GM12875 (cell line): ENCODE measurements around the gene MBD4.

ENCODE experiments used
- H3K4me3 ChIP-seq: one replicate; pipeline ENCODE4 v1.5.1; 2011; ENCODE audit warnings: low read depth, low read length, control low read depth
- TF ChIP-seq, protein P1 (sequence below): IDR thresholded peaks from 2 replicates; pipeline ENCODE4 v1.5.1; 2011; ENCODE audit warnings: low read depth, mild to moderate bottlenecking, control low read depth, inconsistent platforms, low read length, moderate library complexity, borderline replicate concordance; ENCODE audit not compliant: insufficient read depth

Gene MBD4

DNA sequence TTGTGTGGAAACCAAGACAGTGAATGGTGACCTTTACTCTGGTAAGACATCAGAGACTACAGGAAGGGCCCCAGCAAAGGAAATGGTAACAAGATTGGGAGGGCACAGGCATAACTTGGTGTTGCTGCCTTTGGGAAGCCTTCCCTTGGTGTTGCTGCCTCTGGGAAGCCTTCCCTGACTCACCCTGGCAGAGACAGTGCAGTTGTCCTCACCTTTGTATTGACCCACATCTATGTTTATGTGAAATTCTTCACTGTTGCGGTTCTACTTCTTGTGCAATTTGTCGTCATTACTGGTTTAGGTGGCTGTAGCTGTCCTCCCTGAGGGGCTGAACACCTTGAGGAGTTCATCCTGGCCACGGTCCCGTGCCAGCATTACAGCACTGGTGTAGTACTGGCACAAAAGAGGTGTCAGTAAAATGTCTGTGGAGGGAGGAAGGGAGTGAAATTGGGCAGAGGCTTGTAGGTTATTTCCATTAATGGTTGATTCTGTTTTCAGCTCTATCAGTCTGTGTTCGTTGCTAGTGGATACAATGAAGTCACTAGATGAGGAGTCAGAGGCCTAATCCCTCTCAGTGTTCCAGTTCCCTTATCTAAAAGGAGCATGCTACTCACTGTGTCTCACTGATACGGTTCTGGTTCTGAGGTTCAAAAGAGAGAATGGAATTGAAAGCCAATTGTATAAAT, 21.9 kb upstream of the MBD4 start:
- no peak overlapping the region for H3K4me3 ChIP-seq
- TF ChIP-seq, protein P1, sequence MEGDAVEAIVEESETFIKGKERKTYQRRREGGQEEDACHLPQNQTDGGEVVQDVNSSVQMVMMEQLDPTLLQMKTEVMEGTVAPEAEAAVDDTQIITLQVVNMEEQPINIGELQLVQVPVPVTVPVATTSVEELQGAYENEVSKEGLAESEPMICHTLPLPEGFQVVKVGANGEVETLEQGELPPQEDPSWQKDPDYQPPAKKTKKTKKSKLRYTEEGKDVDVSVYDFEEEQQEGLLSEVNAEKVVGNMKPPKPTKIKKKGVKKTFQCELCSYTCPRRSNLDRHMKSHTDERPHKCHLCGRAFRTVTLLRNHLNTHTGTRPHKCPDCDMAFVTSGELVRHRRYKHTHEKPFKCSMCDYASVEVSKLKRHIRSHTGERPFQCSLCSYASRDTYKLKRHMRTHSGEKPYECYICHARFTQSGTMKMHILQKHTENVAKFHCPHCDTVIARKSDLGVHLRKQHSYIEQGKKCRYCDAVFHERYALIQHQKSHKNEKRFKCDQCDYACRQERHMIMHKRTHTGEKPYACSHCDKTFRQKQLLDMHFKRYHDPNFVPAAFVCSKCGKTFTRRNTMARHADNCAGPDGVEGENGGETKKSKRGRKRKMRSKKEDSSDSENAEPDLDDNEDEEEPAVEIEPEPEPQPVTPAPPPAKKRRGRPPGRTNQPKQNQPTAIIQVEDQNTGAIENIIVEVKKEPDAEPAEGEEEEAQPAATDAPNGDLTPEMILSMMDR = no peak

DNA sequence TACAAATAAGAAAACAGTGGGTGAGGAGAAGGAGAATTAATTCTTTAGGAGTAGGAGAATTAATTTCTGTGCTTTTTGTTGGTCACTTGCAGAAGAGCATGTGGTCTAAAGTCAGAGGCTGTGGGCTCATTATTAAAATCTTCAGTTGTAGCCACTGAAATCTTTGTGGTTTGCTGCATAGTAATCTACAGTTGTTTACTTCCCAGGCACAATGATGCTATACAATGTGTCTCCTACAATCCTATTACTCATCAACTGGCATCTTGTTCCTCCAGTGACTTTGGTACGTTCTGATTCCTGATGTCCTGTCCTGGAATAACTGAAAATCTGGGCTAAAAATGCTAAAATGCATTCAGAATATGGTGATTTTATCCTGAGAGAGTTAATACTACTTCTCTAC, 21.3 kb upstream of the MBD4 start:
- TF ChIP-seq, protein P1 = no peak
- no peak overlapping the region for H3K4me3 ChIP-seq

DNA sequence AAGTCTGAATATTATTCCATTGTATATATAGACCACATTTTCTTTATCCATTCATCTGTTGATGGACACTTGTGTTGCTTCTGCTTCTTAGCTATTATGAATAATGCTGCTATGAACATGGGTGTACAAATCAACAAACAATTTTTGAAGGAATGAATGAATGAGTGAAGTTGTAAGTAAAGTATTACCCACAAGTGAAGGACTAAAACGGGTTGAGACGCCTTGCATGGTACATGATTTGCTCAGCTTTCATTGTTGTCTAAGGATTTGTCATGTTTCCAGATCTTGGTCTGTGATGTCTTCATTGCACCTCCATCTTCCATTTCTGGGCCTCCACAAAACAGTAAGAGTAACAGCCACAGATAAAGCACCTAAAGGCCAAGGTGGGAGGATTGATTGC, 20.8 kb upstream of the MBD4 start:
- TF ChIP-seq, protein P1 = no peak
- no peak overlapping the region for H3K4me3 ChIP-seq

DNA sequence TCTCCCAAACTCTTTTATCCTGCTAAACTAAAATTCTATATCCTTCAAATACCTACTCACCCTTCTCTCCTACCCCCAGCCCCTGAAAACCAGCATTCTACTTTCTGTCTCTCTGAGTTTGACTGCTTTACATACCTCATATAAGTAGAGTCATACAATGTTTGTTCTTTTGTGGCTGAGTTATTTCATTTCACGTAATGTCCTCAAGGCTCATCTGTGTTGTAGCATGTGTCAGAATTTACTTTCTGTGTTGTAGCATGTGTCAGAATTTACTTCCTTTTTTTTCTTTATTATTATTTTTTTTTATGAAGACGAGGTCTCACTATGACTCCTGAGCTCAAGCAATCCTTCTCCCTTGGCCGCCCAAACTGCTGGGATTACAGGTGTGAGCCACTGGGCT, 20.4 kb upstream of the MBD4 start:
- no peak overlapping the region for H3K4me3 ChIP-seq
- TF ChIP-seq, protein P1 = no peak

DNA sequence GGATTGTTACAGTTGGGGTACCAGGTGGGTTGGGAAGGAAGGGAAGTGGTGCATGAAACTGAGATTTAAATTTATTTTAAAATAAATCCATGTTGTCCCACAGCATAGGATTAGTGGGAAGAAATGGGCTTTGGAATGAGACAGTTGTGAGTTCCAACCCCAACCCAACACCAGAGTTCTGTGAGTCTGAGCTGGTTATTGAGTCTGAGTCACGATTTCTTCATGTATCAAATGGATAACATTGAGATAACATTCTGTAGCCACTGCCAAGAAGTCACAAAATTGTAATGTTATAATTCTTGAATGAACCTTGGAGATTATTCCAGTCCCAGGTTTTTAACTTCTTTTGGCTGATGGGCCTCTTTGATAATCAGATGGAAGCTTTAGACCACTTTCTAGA, 14.0 kb upstream of the MBD4 start:
- TF ChIP-seq, protein P1 = no peak

DNA sequence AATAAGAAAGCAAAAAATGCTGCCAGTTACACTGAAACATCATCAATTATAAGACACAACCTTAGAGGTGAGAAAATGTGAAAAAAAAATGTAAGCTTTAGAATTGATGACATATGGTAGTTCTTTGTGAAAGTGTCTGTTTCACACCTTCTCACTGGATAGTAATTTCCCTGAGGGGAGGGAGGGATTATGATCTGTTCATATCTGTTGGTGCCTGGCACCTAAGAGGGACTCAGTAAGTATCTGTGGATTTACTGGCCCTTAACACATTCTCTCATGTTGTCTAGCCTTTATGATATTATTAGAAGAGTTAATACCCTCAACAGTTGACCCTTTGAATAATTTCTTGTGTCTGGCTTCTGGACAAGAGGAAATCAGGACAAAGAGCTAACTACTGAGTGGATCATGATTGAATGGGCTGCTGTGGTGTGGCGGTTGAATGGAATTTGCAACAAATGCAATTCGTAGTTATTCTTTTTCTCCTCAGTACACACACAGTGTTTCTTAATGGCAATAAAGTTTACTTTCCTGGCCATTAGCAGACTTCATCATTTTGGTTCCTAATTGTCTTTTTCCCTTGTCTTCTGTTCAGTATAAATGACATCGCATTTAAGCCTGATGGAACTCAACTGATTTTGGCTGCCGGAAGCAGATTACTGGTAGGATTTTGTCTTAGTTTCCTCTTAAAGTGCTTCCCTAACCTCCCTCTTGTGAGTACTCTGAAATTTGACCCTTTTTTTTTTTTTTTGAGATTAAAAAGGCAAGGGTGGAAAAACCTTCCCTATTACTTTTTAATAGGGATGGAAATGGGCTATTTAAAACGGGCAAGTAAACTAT, 9.7 kb upstream of the MBD4 start:
- TF ChIP-seq, protein P1 = no peak
- no peak overlapping the region for H3K4me3 ChIP-seq

More for the DNA sequence above, 14.0 kb upstream of the MBD4 start:
- H3K4me3 ChIP-seq = no peak overlapping the region
